HG03571 (cell line): ENCODE results near the gene BAG1.

Experiments
- ATAC-seq: cut with Tn5 transposase; IDR thresholded peaks from one replicate; pipeline ENCODE4 v1.9.1; 2021; ENCODE audit not compliant: unreplicated experiment

BAG1 gene

GRCh38 chr9:33277484-33277883 is 13.0 kb upstream of the BAG1 start:
- ATAC-seq = no peak

DNA sequence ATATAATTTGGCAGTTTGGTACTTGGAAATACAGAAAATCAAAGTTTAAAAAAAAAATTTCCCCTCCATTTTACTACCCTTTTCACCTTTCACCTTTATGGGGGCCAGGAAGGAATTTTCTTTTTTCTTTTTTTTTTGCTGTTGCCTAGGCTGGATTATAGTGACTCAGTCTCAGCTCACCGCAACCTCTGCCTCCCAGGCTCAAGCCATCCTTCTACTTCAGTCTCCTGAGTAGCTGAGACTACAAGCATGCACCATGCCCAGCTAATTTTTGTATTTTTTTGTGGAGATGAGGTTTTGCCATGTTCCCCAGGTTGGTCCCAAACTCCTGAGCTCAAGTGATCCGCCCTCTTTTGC is 9.4 kb upstream of the BAG1 start:
- ATAC-seq = no peak

GRCh38 chr9:33273266-33273971 is 8.9 kb upstream of the BAG1 start:
- no peak for ATAC-seq

- no peak for ATAC-seq
Measured at GRCh38 chr9:33272061-33272460, 7.6 kb upstream of the BAG1 start.

DNA sequence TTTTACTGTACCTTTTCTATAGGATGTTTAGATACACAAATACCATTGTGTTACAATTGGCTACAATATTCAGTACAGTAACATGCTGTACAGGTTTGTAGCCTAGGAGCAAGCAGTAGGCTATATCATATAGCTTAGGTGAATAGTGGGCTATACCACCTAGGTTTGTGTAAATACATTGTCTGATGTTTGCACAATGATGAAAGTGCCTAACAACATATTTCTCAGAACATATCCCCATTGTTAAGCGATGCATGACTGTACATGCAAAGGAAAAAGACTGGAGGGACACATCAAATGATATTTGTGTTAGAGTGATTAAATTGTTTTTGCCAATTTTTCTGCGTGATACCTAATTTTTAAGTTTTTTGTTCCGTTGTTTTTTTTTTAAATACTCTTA is 5.6 kb upstream of the BAG1 start:
- ATAC-seq = no peak

DNA sequence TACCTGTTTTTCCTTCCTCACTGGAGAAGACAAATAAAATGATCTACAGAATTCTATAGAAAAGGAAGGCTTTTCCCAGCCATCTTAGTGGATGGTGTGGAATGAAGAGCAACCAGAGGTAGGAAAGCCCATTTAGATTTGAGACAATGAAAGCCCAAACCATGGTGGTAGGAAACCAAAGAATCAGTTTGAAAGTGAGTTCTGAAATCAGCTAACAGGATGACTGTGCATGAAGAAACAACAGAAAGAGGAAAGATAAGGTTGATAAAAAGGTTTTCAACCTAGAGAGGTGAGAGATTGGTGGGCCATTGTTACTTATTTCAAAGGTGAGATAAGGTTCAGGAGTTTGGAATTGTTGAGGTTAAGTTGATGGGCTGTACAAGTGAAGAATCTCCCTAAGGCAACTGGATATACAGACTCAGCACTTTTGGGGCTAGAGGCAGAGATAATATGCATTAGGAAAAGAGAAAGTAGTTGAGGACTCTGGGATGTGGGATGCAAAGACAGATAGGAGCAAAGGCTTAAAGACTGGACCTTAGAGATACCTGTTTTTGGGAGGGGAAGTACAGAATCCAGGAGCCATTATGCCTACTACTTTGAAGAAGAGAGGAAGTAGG is 2.8 kb upstream of the BAG1 start:
- no peak for ATAC-seq

DNA sequence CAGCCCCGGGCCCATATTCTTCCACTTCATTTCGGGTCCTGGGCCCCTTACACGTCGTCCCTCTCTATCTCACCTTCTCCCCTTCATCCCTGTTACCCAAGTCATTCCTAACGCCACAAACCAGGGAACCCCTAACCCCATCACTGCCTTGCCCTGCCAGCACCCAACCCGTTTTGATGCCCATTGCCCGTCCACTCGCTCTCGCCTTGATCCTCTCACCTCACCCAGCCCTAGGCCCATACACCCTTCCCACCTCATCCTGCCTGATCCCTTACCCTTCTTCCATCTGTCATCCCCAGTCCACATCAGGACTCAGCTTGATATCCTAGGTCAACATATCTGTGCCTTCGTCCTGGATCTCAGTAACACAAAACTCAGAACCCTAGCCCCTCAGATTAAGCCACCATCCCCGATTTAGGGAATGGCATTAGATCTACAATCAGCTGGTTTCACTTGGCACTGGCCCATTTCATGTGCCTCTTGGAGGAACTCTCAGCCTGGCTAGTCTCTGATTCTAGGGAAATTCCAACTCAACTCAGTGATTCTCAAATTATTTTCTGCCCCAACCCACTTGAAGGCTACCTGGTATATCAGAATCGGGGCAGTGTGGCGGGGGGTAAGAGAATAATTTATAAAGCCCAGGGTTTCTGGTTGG is 830 bp upstream of the BAG1 start:
- no peak for ATAC-seq

- peak; percentile 35 for ATAC-seq
Measured at GRCh38 chr9:33264003-33264472, 470 bp downstream of the BAG1 start.

DNA sequence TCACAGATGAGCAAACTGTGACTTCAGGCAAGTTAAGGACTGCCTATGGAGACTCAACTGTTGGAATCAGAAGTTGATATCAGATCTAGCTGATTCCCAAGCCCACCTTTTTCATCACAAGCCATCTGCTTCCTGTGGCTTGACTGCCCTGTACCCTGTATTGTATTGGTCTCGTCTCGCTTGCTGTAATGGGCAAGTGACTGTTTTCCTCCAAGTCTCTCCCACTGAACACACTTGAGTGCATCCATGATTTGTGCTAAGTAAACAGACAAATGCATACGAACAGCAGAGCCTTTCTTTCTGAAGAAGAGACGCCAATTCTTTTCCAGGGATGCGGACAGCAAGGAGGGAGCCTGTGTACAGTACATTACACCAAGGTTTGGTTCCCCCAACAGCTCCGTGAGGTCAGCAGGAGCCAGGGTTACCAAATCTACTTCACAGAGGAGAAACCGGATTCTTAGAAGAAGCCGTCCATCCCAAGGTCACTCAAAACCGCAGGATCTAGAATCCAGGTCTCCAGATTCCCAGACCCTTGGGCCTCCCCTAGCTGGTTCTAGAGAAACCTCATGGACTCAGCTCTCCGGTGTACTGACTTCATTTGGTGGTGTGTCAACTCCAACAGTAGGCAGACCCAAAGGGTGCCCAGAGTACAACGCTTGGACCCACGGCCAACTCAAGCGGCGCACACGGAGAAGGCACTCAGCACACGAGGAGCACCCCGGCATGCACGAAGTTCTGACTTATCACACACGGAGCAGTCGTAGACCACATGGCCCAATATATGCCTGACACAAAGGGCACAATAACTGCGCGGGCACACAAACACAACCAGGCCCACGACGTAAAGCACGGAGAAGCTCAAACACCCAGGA is 1.1 kb downstream of the BAG1 start:
- ATAC-seq = no peak

GRCh38 chr9:33260372-33260771 is 4.1 kb downstream of the BAG1 start:
- no peak for ATAC-seq

DNA sequence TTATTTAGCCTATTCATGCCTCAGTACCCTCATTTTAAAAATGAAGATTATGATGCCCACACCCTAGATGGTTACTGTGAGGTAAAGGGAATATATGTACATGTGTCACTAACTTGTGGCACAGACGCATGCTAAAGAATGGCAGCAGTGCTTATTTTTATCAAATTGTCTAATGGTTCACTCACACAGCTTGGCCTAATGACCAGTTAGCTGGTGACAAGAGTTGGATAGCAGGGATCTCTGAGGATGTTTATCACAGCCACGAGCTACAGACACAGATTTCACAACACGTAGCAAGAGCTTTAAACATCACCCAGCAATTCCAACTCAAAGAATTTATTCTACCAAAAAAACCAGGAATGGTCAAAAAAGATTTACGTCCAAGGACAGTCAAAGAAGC is 7.2 kb downstream of the BAG1 start:
- no peak for ATAC-seq

DNA sequence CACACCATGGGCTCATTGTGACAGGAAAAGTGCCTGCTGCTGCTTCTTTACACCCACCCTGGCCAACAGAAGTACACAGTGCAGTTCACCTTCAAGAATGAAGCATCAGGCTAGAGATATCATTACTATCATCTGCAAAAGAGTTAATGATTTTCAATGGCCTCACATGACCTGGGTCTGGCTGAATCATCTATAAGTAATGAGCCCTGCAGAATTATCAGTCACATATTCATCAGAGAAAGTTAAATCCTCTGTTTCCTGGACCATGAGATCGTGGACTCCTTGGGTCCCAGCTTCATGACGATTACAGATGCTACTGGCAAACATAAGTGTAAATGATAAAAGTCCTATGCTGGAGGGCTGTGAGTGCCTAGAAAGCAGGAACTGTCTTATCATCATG is 8.3 kb downstream of the BAG1 start:
- no peak for ATAC-seq

DNA sequence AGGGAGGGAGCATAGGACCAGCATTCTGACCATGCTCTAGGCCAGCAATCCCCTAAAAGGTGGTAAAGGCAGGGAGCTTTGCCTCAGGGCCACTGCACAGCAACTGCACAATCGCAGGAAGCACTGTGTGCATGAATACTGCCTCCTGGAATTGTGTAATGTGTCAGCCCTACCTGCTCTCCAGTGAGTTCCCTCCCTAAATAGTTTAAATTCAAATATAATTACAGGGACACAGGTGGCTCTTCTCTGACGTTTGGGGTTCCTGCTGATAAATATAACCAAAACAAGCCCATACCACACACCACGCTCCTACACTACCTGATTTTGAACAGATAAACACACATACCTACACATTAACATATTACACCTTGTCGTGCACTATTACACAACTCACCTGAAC is 9.0 kb downstream of the BAG1 start:
- no peak for ATAC-seq

- ATAC-seq = no peak
Measured at GRCh38 chr9:33255014-33255413, 9.5 kb downstream of the BAG1 start.

DNA sequence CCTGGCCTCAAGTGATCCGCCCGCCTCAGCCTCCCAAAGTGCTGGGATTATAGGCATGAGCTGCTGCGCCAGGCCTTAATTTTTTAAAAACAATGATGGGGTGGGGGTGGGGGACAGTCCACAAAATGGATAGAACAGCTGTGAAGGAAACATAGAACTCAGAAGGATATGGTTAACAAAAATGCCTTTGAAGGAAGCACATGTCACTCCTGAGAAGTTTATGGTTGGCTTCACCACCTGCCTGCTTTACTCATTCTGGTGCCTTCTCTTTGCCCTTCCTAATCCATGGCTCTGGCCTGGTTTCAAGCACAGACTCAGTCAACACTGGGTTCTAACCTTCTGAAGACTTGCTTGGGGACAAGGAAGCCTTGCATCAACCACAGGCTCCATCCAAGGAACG is 10.3 kb downstream of the BAG1 start:
- ATAC-seq = no peak

- no peak for ATAC-seq
Measured at GRCh38 chr9:33250458-33250995, 14.0 kb downstream of the BAG1 start.

- ATAC-seq = no peak
Measured at GRCh38 chr9:33249983-33250382, 14.5 kb downstream of the BAG1 start.

GRCh38 chr9:33249087-33249658 is 15.3 kb downstream of the BAG1 start:
- no peak for ATAC-seq

- ATAC-seq = no peak
Measured at GRCh38 chr9:33248606-33249005, 15.9 kb downstream of the BAG1 start.

- ATAC-seq = no peak
Measured at GRCh38 chr9:33246269-33246860, 18.1 kb downstream of the BAG1 start.
